Peyer's patch (tissue), 4 donors: Measurements from ENCODE around the gene RHBDD3. TPM values are rescaled to one million over a fixed set of nuclear protein-coding genes. Genes with fewer than 3 reads are reported as not detected.
"Not testable (repeated sequence)": the region's sequence is repeated elsewhere in the genome, so short reads cannot be mapped to it uniquely, and the experiment has no call there.

Experiments
- DNase-seq, 3 donors: peaks; one replicate each; pipeline ENCODE4 v3.0.0-alpha.2; 2017 to 2019
- H3K27ac ChIP-seq, 4 donors: fragments of 200-600 bp; sonication (generic); one replicate each; pipeline ENCODE4 v1.5.1; 2016 to 2019
- H3K27me3 ChIP-seq, 2 donors: fragments of 200-600 bp; sonication (generic); one replicate each; pipeline ENCODE4 v1.5.1; 2019
- H3K36me3 ChIP-seq, 3 donors: fragments of 200-600 bp; sonication (generic); one replicate each; pipeline ENCODE4 v1.5.1; 2016 to 2019
- H3K4me1 ChIP-seq, 4 donors: fragments of 200-600 bp; sonication (generic); one replicate each; pipeline ENCODE4 v1.5.1; 2016 to 2019
- H3K4me3 ChIP-seq, 4 donors: fragments of 200-600 bp; sonication (generic); 1 replicate in 3 of 4; 2 replicates in 1 of 4; pipeline ENCODE4 v1.5.1; 2016 to 2019; ENCODE audit warnings: mild to moderate bottlenecking in 1 of 4
- H3K9me3 ChIP-seq, 4 donors: fragments of 200-600 bp; sonication (generic); one replicate each; pipeline ENCODE4 v1.5.1; 2016 to 2019; ENCODE audit warnings: mild to moderate bottlenecking in 1 of 4
- CTCF ChIP-seq, 6 experiments: fragments of 450-650 bp in 4 of 6; fragments of 200-600 bp in 2 of 6; sonication (generic) in 1 of 6; IDR thresholded peaks; one replicate each; pipeline ENCODE4 v1.5.1; 2017 to 2019; ENCODE audit warnings: antibody characterized with exemption in 6 of 6, mild to moderate bottlenecking in 3 of 6, moderate library complexity in 1 of 6
- POLR2A ChIP-seq, 2 donors: fragments of 450-650 bp; IDR thresholded peaks; one replicate each; pipeline ENCODE4 v1.5.1; 2017; ENCODE audit warnings: antibody characterized with exemption in 2 of 2, mild to moderate bottlenecking in 2 of 2, moderate library complexity in 2 of 2
- total RNA-seq, 4 donors: library from RNA; depleted of rRNA; stranded (reverse); fragments of >200 nt; gene quantifications; one replicate each; pipeline ENCODE4 v1.1.0, GENCODE V29; 2016

The RHBDD3 gene
- total RNA-seq, 4 donors from 2014 or later, result 25.4 to 47.2 (median 36.2) TPM

GRCh38 chr22:29244785-29245625 lies 22.8 kb downstream of the RHBDD3 start:
- TF ChIP-seq CTCF (IDR thresholded peaks at IDR 0.05) (no peak), POLR2A (IDR thresholded peaks at IDR 0.05) (no peak)
- Histone ChIP-seq H3K27me3 (no peaks in the 10 kb centered on the region), H3K4me3 (no peak overlapping the region), H3K27ac (no peak overlapping the region), H3K9me3 (no peaks in the 10 kb centered on the region), H3K36me3 (no peaks in the 10 kb centered on the region), H3K4me1 (no peaks in the 10 kb centered on the region)
- peak in 1 of 3 donors; percentile 34 for DNase-seq

- Histone ChIP-seq H3K36me3 (no peaks in the 10 kb centered on the region), H3K4me3 (no peak overlapping the region)
- DNase-seq, result no peak
Measured at GRCh38 chr22:29243874-29244446, 23.8 kb downstream of the RHBDD3 start.

GRCh38 chr22:29240481-29240880 lies 27.3 kb downstream of the RHBDD3 start:
- not testable (repeated sequence) for H3K27ac ChIP-seq, H3K36me3 ChIP-seq, H3K27me3 ChIP-seq, H3K4me1 ChIP-seq, DNase-seq, H3K9me3 ChIP-seq, H3K4me3 ChIP-seq

More at GRCh38 chr22:29243874-29244446, 23.8 kb downstream of the RHBDD3 start:
- Histone ChIP-seq H3K4me1 (no peaks in the 10 kb centered on the region), H3K9me3 (no peaks in the 10 kb centered on the region), H3K27me3 (no peaks in the 10 kb centered on the region), H3K27ac (no peak overlapping the region)
- no peak for TF ChIP-seq POLR2A (IDR thresholded peaks at IDR 0.05)

- Histone ChIP-seq H3K27ac (peak overlapping the region in 1 of 4 donors; percentile 19), H3K4me3 (no peak overlapping the region), H3K9me3 (no peaks in the 10 kb centered on the region), H3K4me1 (no peaks in the 10 kb centered on the region), H3K36me3 (no peaks in the 10 kb centered on the region), H3K27me3 (no peaks in the 10 kb centered on the region)
- no peak for DNase-seq
- TF ChIP-seq POLR2A (IDR thresholded peaks at IDR 0.05) (no peak), CTCF (IDR thresholded peaks at IDR 0.05) (no peak)
Measured at GRCh38 chr22:29233277-29233877, 34.4 kb downstream of the RHBDD3 start.

GRCh38 chr22:29231971-29232959 lies 35.5 kb downstream of the RHBDD3 start:
- H3K4me1 ChIP-seq, result no peaks in the 10 kb centered on the region
- H3K27me3 ChIP-seq, result no peaks in the 10 kb centered on the region
- no peak for TF ChIP-seq POLR2A (IDR thresholded peaks at IDR 0.05)
- TF ChIP-seq CTCF (IDR thresholded peaks at IDR 0.05), result no peak
- DNase-seq, result no peak
- no peaks in the 10 kb centered on the region for H3K36me3 ChIP-seq
- H3K9me3 ChIP-seq, result no peaks in the 10 kb centered on the region
- H3K4me3 ChIP-seq, result no peak overlapping the region
- peak overlapping the region in 1 of 4 donors; percentile 19 for H3K27ac ChIP-seq
